Naive B cell (primary cell): Measurements from ENCODE around the gene FMNL1. TPM values are rescaled to one million over a fixed set of nuclear protein-coding genes. Genes with fewer than 3 reads are reported as not detected.
"Not testable (repeated sequence)": the region's sequence is repeated elsewhere in the genome, so short reads cannot be mapped to it uniquely, and the experiment has no call there.

Experiments used
- ATAC-seq, 2 donors: fragments of 150-1000 bp; cut with Tn5 transposase; 2 replicates each; pipeline ENCODE4 v1.10.0; 2021; ENCODE audit warnings: low read depth in 2 of 2, mild to moderate bottlenecking in 2 of 2, moderate library complexity in 2 of 2
- DNase-seq: peaks from one replicate; pipeline ENCODE4 v3.0.0; 2022
- H3K27ac Mint-ChIP-seq, 6 donors: one replicate each; pipeline ENCODE4 v1.8.0; 2020 to 2022; ENCODE audit warnings: mild to moderate bottlenecking in 6 of 6, mixed read lengths in 6 of 6, moderate library complexity in 5 of 6, inconsistent platforms in 2 of 6
- H3K27me3 Mint-ChIP-seq, 3 donors: one replicate each; pipeline ENCODE4 v1.8.0; 2021 to 2022; ENCODE audit warnings: mixed read lengths in 3 of 3, mild to moderate bottlenecking in 1 of 3
- H3K36me3 Mint-ChIP-seq, 2 donors: one replicate each; pipeline ENCODE4 v1.8.0; 2020 to 2022; ENCODE audit warnings: mixed read lengths in 2 of 2, inconsistent platforms in 1 of 2, mild to moderate bottlenecking in 1 of 2
- H3K4me1 Mint-ChIP-seq, 3 donors: one replicate each; pipeline ENCODE4 v1.8.0; 2020 to 2022; ENCODE audit warnings: mixed read lengths in 3 of 3, inconsistent platforms in 1 of 3, mild to moderate bottlenecking in 1 of 3, moderate library complexity in 1 of 3
- H3K4me3 Mint-ChIP-seq, 8 donors: one replicate each; pipeline ENCODE4 v1.8.0; 2020 to 2022; ENCODE audit warnings: mild to moderate bottlenecking in 8 of 8, mixed read lengths in 8 of 8, moderate library complexity in 8 of 8, inconsistent platforms in 2 of 8
- H3K9me3 Mint-ChIP-seq, 7 donors: one replicate each; pipeline ENCODE4 v1.8.0; 2020 to 2022; ENCODE audit warnings: mixed read lengths in 7 of 7, mild to moderate bottlenecking in 5 of 7, inconsistent platforms in 2 of 7, moderate library complexity in 1 of 7
- polyA plus RNA-seq, 6 donors: library from polyadenylated mRNA; unstranded; fragments of 300-500 nt; fragmentation: Illumina TruSeq; gene quantifications; one replicate each; pipeline ENCODE4 v1.2.3, GENCODE V29; 2021; ENCODE audit warnings: low read depth in 6 of 6

FMNL1 gene
- polyA plus RNA-seq, 6 donors from 2014 or later: 16.9 to 47.0 (median 22.3) TPM

DNA sequence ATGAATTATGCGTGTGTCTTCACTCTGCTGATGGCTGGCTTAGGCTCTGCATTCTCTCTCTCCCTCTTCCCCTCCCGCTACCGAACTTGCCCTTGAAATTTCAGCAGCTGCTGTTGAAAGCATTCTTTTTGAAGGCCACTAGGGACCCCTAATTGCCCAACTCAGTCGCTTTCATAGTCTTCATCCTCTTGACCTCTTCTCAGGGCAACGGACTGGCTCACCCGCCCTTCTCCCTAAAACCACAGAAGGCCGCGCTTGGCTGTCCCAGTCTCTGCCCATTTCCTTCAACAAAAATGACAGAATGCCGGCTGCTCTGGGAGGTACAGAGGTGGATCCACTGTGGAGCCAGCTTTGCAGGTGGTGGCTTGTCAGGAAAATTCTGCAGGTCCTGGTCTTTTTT, 21.0 kb upstream of the FMNL1 start:
- no peaks in the 10 kb centered on the region for H3K27me3 Mint-ChIP-seq
- H3K4me3 Mint-ChIP-seq: no peak overlapping the region
- DNase-seq: no peak
- no peak for ATAC-seq
- H3K9me3 Mint-ChIP-seq: no peaks in the 10 kb centered on the region
- H3K36me3 Mint-ChIP-seq: no peaks in the 10 kb centered on the region
- no peak overlapping the region for H3K27ac Mint-ChIP-seq
- H3K4me1 Mint-ChIP-seq: peaks cover 0 to 7% (median 7%) of the 10 kb centered on the region in 3 donors

- H3K36me3 Mint-ChIP-seq: no peaks in the 10 kb centered on the region
- no peak for ATAC-seq
- peak overlapping the region in 1 of 6 donors; percentile 26 for H3K27ac Mint-ChIP-seq
- H3K4me1 Mint-ChIP-seq: peaks cover 0 to 7% (median 7%) of the 10 kb centered on the region in 3 donors
- H3K4me3 Mint-ChIP-seq: no peak overlapping the region
- DNase-seq: no peak
- H3K27me3 Mint-ChIP-seq: no peaks in the 10 kb centered on the region
- H3K9me3 Mint-ChIP-seq: no peaks in the 10 kb centered on the region
These were observed 20.2 kb upstream of the FMNL1 start for GRCh38 chr17:45201457-45201856.

- H3K9me3 Mint-ChIP-seq, H3K4me1 Mint-ChIP-seq, ATAC-seq, H3K4me3 Mint-ChIP-seq, H3K27me3 Mint-ChIP-seq, H3K36me3 Mint-ChIP-seq, H3K27ac Mint-ChIP-seq, DNase-seq: not testable (repeated sequence)
These were observed 19.8 kb upstream of the FMNL1 start for GRCh38 chr17:45201880-45202279.

DNA sequence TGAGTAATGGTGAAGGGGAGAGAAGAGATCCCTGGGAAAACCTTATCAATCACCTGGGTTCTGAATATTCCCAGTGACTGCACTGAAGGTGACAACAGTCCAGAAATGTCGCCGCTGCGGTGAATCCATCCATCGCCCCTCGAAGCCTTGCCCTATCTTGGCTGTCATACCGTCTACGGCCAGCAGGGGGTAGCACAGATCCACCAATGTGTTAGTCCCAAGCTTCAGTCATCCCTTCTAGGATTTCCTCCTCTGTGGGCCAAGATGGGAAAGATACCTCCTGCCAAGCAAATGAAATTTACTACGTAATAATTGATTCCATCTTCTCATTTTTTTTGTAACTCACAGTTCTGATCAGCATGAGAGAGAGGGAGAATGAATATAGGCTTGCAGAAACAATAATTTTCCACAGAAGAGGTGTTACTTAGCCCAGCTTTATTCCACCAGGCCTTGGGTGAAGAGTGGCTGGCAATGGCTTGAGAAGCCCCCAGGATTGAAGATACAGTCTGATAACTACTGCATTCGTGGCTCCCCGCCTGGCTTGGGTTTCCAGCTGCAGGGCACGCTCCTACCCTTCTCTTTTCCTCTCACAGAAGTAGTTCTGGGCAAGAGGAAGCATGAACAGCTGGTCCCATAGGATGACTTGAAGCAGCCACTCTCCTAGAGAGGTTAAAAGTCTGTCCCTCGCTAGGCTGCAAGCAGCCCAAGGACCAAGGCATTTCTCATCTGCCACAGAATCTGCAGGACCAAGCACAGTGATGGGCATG, 2.6 kb upstream of the FMNL1 start:
- Mint-ChIP-seq H3K27me3 (no peaks in the 10 kb centered on the region), H3K4me1 (peaks cover 37 to 45% (median 43%) of the 10 kb centered on the region in 3 donors), H3K4me3 (peak overlapping the region in 6 of 8 donors; percentile 19 to 93 (median 66)), H3K27ac (peak overlapping the region; percentile 52 to 100 (median 84)), H3K9me3 (no peaks in the 10 kb centered on the region), H3K36me3 (peaks cover 5 to 6% of the 10 kb centered on the region in 2 donors)
- peak; percentile 4 to 14 for ATAC-seq
- peak; percentile 82 for DNase-seq

GRCh38 chr17:45220079-45220478, 1.6 kb upstream of the FMNL1 start:
- Mint-ChIP-seq H3K4me1 (peaks cover 46 to 55% (median 53%) of the 10 kb centered on the region in 3 donors), H3K27me3 (no peaks in the 10 kb centered on the region), H3K27ac (peak overlapping the region; percentile 76 to 100 (median 89)), H3K36me3 (peaks cover 5 to 7% of the 10 kb centered on the region in 2 donors), H3K4me3 (peak overlapping the region; percentile 68 to 96 (median 88)), H3K9me3 (no peaks in the 10 kb centered on the region)
- no peak for DNase-seq
- ATAC-seq: no peak

DNA sequence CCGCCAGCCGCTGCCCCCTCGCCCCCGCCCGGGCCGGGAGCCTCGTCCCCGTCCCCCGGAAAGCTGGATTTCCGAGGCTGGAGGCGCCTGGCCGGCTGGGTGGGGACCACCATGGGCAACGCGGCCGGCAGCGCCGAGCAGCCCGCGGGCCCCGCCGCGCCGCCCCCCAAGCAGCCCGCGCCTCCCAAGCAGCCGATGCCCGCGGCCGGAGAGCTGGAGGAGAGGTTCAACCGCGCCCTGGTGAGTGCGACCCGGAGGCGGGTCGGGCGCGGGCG, 266 bp downstream of the FMNL1 start:
- ATAC-seq (no peak), DNase-seq (no peak)
- H3K36me3 Mint-ChIP-seq: peaks cover 0 to 7% of the 10 kb centered on the region in 2 donors
- no peaks in the 10 kb centered on the region for H3K27me3 Mint-ChIP-seq
- H3K27ac Mint-ChIP-seq: peak overlapping the region in 1 of 6 donors; percentile 100
- H3K9me3 Mint-ChIP-seq: no peaks in the 10 kb centered on the region
- peaks cover 63 to 73% (median 72%) of the 10 kb centered on the region in 3 donors for H3K4me1 Mint-ChIP-seq
- H3K4me3 Mint-ChIP-seq: peak overlapping the region in 4 of 8 donors; percentile 96 to 99 (median 98)

DNA sequence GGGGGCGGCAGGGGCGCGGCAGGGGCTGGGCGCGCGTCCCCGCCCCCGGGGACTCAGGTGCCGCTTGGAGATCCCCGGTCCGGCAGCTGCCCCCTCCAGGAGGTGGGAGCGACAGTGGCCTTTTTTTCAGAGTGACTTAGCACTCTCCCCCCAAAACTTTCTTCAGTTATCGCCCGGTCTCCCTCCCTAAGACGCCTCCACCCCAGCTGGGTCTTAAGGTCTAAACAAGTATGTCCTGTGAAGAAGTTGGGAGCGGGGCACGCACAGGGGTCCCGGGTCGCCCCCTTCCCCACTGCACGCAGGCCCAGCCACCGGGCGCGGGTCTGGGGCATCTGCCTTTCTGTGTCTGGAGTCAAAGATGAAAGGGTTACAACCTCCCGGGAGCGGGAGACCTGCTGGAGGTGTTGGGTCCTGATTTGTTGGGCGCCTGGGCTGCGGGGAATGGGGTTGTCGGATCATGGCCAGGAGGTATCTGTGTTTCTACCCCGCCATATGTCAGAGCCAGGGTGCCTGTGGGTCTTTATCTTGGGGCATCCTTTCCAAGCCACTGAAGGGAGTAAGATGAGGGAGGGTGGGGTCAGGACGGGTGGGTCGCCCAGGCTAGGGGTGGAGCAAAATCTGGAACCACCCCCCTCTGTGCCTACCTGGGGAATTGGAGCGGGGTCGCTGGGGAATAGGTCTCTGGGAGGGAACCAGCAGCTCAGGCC, 757 bp downstream of the FMNL1 start:
- peaks cover 67 to 78% (median 77%) of the 10 kb centered on the region in 3 donors for H3K4me1 Mint-ChIP-seq
- H3K36me3 Mint-ChIP-seq: peaks cover 0 to 7% of the 10 kb centered on the region in 2 donors
- peak in 1 of 2 donors; percentile 10 for ATAC-seq

DNA sequence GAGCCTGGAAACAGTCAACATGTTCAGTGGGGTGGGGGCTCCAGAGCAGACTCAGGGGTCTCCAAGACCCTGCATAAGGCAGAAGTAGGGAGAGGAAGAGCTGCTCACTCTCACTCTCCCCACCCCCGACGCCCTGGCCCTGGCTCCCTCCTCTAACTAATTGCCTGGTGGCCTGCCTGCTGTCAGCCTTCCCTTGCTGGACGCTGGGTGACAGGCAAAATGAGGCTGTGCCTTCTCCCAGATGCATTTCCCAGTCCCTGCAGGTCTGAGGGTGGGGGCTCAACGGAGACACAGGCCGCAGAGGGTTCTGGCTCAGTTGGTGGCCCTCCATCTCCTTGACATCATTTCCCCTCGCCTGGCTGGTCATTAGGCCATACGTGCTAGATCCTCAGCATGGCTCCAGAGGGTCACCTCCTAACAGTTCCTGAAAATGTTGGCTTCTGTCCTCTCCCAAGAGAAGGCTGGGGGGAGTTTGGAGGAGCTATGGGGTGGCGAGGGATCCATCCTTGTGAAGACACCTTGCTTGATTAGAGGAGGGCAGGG, 1.4 kb downstream of the FMNL1 start:
- Mint-ChIP-seq H3K36me3 (peaks cover 0 to 7% of the 10 kb centered on the region in 2 donors), H3K4me3 (peak overlapping the region; percentile 96 to 99 (median 98)), H3K9me3 (no peaks in the 10 kb centered on the region), H3K27me3 (no peaks in the 10 kb centered on the region), H3K4me1 (peaks cover 71 to 85% (median 81%) of the 10 kb centered on the region in 3 donors), H3K27ac (peak overlapping the region; percentile 98 to 100 (median 100))
- DNase-seq: no peak
- ATAC-seq: no peak

More for the DNA sequence above, 757 bp downstream of the FMNL1 start:
- H3K4me3 Mint-ChIP-seq: peak overlapping the region; percentile 96 to 99 (median 98)
- DNase-seq: no peak
- H3K27ac Mint-ChIP-seq: peak overlapping the region; percentile 97 to 100 (median 100)
- no peaks in the 10 kb centered on the region for H3K9me3 Mint-ChIP-seq
- H3K27me3 Mint-ChIP-seq: no peaks in the 10 kb centered on the region

GRCh38 chr17:45223539-45224528, 2.1 kb downstream of the FMNL1 start:
- ATAC-seq (peak; percentile 2 to 8), DNase-seq (peak; percentile 52)
- Mint-ChIP-seq H3K4me1 (peaks cover 75 to 90% (median 85%) of the 10 kb centered on the region in 3 donors), H3K36me3 (peaks cover 0 to 7% of the 10 kb centered on the region in 2 donors), H3K27me3 (no peaks in the 10 kb centered on the region), H3K4me3 (peak overlapping the region; percentile 96 to 99 (median 98)), H3K27ac (peak overlapping the region; percentile 98 to 100 (median 100)), H3K9me3 (no peaks in the 10 kb centered on the region)

GRCh38 chr17:45224671-45225050, 3.0 kb downstream of the FMNL1 start:
- DNase-seq (no peak), ATAC-seq (no peak)
- Mint-ChIP-seq H3K4me3 (peak overlapping the region; percentile 96 to 99 (median 98)), H3K36me3 (peaks cover 0 to 7% of the 10 kb centered on the region in 2 donors), H3K27ac (peak overlapping the region; percentile 99 to 100 (median 100)), H3K9me3 (no peaks in the 10 kb centered on the region), H3K4me1 (peaks cover 78 to 90% (median 85%) of the 10 kb centered on the region in 3 donors), H3K27me3 (no peaks in the 10 kb centered on the region)

DNA sequence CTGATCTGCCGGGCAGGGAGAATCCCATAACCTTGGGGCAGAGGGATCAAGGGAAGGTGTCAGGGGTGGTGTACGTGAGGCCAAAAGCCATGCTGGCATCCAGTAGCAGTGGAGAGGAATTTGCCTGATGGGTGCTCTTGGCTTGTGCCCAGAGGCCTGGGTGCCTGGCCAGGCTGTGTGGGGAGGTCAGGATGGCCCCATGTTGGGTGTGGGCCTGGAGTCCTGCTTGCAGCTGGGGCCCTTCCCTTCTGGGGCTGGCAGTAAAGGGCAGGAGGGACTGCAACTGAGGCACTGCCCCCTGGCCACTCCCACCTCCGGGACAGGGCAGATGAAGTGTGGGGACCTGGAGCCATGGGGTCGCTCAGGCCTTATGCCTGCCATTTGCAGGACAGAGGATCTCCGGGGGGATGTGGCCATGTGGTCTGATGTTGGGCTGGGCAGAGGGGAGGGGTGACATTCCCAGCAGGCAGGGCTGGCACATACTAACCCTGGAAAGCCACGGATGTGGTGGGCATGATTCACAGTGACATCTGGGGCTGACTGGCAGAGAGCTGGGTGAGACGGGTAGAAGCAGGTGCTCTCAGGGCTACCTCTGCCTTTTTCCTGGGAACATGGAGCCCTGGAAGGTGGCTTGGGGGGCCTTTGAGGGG, 3.5 kb downstream of the FMNL1 start:
- no peak for DNase-seq
- H3K27me3 Mint-ChIP-seq: no peaks in the 10 kb centered on the region
- peak overlapping the region; percentile 96 to 99 (median 98) for H3K4me3 Mint-ChIP-seq
- H3K9me3 Mint-ChIP-seq: no peaks in the 10 kb centered on the region
- peaks cover 0 to 7% of the 10 kb centered on the region in 2 donors for H3K36me3 Mint-ChIP-seq
- ATAC-seq: no peak
- H3K27ac Mint-ChIP-seq: peak overlapping the region; percentile 99 to 100 (median 100)
- H3K4me1 Mint-ChIP-seq: peaks cover 76 to 91% (median 85%) of the 10 kb centered on the region in 3 donors

DNA sequence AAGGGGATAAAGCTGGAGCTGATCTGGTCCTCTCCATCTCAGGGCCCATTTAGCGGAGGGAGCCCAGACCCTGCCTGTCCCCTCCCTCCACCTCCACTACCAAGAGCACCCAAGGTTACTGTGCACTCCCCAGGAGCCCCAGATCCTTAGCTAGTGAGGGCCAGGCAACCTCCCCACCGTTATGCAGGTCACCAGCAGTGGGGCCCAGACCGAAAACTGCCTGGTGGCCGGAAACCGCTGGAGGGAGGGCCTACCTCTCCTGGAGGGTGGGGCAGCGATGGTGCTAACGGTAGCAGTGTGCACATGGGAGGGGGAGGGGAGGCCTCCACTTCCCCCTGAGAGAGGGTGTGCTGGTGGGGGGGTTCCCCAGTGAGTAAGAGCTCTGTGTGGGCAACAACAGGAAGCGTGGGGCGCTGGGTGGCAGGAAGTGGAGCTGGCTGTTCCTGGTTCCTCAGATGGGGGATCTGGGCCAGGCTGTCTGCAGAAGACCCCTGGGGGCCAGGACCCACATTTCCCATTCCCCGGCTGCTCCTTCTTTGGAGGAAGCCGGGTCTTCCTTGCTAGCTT, 4.4 kb downstream of the FMNL1 start:
- peak overlapping the region; percentile 96 to 99 (median 98) for H3K4me3 Mint-ChIP-seq
- peaks cover 69 to 90% (median 81%) of the 10 kb centered on the region in 3 donors for H3K4me1 Mint-ChIP-seq
- no peaks in the 10 kb centered on the region for H3K27me3 Mint-ChIP-seq
- peaks cover 0 to 7% of the 10 kb centered on the region in 2 donors for H3K36me3 Mint-ChIP-seq
- DNase-seq (peak; percentile 96), ATAC-seq (peak; percentile 54 to 64)
- no peaks in the 10 kb centered on the region for H3K9me3 Mint-ChIP-seq
- H3K27ac Mint-ChIP-seq: peak overlapping the region; percentile 99 to 100 (median 100)
